Astrocyte of the hippocampus (primary cell): ENCODE results near the gene CLDN10.

Experiments used
- DNase-seq: peaks from one replicate; pipeline ENCODE4 v3.0.0; 2011; ENCODE audit warnings: low read depth, low spot score

Gene CLDN10

DNA sequence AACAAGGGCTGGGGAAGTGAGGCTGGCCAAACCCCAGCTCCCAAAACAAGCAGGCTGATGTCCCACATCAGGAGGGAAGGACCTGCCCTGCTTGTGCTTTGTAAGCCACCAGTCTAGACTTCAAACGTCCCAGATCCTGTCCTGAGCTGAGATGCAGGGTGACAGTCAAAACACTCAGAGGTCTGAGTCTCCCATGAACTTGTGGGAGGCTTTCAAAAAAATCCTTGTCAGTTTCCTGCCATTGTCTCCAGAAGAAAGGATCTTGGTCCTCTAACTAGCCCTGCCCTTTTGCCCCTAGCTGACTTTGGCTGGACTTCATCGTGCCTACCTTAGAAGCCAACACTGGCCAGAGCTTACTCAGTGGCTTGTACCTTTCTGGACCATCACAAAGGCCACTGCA, 48.7 kb downstream of the CLDN10 start:
- no peak for DNase-seq

DNA sequence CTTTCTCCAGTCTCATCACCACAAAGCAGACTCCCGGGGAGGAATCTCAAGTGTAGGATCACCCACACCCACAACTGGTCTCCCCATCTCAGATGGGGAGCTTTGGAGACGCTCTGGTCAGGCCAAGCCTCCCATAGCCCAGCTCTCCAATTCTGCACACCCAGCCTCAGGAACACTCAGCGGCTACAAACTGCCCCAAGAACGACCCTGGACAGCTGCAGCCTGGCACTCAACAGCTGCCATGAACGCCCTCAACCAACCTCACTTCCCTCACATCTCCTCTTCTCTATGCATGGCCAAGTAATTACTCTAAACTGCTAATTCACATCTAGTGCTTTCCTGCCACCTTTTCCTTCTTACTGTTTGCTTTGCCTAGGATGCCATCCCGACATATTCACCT, 49.4 kb downstream of the CLDN10 start:
- DNase-seq: no peak

DNA sequence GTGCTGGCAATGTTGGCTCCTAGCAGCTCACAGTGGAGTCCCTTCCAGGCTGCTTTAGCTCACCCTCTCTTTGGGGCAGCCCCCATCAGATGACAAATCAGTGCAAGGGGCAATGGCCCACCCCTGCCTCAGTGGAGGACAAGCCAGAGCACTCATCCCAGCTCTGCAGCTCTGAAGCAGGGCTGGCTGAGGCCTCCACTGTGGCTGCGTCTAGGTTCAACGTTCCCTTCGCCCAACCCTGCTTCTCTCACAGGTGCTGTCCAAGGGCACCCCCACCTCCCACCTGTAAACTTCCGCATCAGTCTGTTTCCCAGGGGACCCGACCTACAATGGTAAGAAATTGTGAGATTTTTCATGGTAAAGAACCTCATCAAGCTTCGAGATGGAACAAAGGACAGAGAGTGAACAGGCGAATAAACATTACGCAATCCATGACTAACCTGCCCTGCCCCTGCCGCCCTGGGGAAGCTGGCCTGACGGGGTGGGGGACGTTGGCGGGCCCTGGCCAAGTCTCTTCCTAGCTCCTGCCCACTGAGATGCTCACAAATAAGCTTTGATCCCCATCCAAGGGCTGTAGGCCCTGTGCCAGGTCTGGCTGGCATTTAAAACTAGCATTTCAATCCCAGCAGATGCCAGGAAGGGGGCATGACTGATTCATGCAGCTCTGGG, 51.5 kb downstream of the CLDN10 start:
- peak; percentile 86 for DNase-seq

DNA sequence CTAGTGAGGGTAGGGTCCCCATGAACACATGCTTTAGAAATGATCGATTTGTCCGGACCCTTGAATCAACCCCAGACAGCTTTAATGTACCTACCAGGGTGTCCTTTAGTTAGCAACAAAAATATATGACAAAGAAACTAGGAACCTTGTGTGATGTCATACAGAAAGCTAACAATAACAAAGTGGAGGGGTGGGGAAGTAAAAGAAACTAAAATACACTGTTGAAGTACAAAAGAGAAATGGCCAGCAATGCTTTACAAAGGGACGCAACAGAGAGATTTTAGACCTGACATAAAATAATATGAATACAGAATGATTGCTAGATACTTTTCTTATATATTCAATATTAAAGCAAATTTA, 52.0 kb downstream of the CLDN10 start:
- DNase-seq: no peak

DNA sequence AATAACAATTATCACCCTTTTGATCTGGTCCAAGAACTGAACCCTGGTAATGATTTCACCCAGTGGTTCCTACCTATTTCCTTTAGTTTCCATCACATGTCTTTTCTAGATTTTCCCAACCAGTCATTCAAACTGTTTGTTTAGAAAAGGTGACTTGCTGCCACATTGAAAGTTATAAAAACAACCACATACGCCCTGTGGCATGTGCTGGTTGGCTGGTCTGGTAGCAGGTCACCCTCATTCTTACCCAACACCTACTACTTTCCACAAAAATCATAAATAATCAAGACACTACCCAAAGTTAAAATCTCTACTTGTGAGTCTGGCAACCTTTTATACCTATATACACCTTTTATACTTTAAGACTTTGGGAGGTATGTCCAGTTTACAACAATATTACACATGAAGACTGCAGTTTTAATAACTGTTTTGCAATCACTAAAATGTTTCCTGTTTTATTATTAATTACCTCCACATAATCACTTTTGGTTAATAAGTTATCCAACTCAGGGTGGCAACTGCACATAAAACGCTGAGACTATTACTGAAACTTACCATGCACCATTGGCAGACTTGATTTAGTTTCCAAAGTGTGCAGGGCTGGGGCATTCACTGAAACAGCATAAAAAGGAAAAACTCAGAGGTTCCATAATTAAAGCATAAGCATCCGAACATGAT, 53.1 kb downstream of the CLDN10 start:
- no peak for DNase-seq

DNA sequence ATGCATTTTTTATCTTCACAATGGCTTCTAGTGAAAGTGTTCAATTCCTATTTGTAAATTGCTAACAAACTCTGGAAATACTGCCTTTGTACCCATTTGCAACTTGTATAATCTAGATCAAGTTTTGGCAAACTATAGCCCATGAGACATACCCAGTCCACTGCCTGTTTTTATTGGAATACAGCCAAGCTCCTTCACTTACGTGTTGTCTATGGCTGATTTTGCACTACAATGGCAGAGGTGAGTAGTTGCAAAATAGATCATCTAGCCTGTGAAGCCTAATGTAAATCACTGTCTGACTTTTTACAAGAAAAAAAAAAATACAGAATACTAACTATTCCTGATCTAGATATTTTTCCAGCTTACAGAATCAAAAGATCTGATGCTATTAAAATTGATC, 54.8 kb downstream of the CLDN10 start:
- DNase-seq: peak; percentile 42

DNA sequence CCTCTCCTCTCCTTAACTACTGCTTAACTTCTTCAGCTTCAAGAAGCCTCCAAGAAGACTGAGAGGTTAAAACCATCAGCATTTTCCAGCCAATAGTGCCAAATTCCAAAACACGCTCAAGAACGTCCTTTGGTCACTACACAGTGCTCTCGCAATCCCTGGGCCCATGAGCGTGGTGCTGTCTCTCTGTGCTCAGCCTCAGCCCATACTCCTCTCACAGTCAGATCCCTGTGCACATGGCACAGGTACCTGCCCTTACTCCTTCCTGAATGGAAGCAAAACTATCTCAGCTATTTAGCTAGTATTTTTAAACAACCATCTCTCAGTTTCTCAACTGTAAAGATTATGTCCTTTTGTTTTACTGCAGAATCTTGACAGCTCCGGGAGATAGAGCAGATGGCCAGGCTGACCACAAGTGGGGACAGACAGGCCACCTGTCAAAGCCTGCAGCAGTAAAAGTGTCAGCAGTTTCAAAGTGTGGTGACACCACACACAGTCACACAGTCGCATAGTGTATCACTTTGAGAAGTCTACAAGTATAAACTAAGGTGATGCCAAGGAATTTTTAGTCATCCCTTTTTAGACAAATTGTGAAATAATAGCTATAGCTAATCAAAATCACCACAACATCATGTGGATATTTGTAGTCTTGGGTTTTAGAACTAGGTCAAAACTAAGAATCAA, 56.3 kb downstream of the CLDN10 start:
- no peak for DNase-seq

DNA sequence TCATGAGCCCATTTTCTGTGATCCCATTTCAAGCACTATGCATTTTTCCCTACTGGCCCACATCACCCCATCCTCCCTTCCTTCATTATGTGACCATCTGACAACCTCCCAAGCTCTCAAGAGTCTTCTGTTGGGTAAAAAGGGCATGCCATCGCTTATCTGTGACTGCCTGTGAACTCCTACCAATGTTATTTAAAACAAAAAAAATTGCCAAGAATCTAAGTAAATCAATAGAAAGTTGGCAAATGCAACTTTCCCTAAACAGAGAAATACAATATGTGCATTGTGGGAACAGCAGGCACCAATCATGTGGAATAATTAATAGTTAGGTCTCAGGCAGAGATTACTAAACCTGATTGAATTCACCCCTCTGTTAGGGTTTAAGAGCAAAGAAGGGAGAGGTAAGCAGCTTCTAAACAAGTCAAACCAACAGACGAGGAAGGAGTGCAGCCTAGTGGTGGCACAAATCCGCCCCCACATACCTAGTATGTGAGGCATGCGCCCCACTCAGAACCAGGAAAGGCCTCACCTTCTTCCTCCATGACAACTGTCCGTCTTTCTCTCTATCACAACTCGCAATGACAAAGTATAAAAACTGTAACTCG, 62.2 kb downstream of the CLDN10 start:
- DNase-seq: peak; percentile 24

DNA sequence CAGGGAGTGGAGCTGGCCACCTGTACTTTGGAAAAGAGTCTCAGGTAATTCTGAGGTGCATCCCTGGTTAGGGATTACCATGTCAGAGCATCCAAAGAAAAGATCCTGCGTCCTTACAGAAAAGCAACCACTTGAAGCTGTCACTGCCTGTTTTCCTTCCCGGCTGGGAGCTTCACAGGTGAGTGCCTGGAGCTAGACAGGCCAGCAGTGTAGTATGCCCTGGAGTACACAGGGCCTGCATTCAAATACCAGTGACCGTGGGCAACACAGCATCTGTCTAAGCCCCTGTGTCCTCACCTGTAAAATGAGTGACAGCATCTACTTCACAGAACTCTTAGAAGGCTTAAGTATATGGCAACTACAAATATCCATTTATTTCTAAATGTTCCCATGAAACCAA, 63.0 kb downstream of the CLDN10 start:
- no peak for DNase-seq

DNA sequence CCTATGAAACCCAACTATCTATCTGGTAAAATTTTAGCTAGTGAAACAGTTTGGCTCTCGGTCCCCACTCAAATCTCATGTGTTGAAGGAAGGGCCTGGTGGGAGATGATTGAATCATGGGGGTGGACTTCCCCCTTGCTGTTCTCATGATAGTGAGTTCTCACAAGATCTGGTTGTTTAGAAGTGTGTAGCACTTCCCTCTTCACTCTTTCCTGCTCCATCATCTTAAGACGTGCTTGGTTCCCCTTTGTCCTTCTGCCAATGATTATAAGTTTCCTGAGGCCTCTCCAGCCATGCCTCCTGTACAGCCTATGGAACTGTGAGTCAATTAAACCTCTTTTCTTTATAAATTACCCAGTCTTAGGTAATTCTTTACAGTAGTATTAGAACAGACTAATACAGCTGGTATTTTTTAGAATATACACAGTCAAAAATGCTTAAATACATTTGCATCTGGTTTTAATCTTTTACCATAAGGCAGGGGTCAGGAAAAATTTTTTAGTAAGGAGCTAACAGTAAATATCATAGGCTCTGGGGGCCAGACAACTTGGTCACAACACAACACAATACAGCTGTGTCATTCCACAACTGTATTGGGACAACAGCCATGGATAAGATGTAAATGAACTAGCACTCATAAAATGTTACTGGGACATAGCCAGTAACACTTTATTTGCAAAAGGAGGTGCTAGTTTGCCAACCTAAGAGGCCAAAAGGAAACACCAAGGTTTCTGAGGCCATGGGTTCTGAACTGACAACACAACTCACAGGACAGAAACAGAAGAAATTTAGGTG, 67.7 kb downstream of the CLDN10 start:
- DNase-seq: no peak

DNA sequence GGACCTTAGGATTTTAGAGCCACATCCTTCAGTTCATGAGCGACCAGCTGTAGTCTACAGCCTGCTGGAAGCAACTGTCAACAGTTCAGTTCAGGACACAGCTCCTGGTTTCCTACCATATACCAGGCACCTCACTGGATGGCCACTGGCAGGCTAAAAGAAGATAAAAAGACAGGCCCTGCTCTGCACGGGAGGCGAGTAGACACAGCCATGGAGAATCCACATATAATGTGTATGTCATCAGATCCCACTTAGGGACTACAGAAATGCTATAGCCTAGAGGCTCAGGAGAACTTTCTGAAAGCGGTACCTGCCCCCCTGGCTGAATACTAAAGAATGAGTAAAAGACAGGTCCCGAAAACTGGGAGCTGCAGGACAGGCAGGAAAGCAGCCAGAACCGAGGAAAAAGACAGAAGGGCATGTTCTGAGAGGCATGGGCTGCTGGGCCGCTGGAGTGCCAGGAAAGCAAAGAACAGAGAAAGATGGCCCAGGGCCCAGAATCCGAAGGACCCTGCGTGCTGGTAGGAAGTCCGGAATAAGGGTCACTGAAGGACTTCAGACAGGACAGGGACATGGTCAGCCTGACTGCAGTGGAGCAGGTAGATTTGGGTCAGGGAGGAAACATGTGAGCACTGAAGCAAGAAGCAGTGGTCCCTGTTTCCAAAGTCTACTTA, 68.4 kb downstream of the CLDN10 start:
- no peak for DNase-seq

DNA sequence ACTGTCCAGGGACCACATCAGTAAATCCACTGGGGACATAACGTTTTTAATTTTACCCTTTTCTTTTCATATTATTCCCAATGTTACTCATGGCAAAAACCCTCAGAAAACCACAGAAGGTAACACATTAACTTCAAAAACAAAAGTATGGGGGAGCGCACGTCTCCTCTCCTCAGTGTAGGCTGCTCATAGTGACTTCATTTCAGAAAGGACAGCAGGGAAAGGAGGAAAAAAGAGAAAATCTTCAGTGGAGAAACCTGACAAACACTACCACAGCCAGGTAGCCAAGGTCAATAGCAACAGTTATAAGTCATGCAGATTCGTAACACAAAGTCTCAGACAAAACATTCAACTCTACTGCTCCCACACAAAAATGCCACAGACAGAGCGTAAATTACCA, 70.6 kb downstream of the CLDN10 start:
- DNase-seq: no peak

DNA sequence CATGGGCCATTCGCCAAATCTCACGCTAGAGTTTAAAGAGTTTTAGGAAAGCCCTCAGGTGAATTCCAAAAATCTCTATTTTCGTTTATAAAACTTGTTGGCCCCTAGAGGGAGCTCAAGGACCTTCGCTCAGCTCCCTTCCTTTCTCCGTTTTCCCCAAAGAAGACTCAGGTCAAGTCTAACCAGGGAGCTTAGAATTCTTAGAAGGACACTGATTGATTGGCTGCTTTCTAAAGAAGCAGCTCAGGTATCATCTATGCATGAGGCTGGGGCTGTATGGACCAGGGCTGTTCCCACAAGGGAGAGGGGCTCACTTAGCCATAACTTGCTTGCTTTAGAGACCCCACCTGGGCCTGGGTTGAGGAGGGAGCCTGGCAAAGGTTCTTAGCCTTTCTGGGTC, 71.5 kb downstream of the CLDN10 start:
- peak; percentile 77 for DNase-seq

DNA sequence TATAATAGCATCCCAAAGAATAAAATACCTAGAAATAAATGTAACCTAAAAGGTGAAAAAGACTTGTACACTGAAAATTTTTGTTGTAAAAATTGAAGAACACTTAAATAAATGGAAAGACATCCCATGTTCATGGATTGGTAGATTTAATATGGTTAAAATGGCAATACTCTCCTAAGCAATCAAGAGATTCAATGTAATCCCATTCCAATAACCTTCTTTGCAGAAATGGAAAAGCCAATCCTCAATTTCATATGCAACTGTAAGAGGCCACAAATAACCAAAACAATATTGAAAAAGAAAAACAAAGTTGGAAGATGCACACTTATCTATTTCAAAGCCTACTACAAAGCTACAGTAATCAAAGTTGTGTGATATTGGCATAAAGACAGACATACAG, 74.2 kb downstream of the CLDN10 start:
- DNase-seq: no peak

DNA sequence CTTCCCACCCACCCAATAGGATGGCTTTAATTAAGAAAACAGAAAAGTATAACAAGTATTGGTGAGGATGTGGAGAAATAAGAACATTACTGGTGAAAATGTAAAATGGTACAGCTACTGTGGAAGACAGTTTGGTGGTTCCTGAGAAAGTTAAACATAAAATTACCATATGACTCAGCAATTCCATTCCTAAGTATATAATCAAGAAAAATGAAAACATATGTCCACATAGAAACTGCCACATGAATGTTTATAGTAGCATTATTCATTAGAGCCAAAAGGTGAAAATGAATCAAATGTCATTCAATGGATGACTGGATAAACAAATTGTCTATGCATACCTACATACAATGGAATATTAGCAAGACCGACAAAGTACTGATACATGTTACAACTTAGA, 75.1 kb downstream of the CLDN10 start:
- no peak for DNase-seq

DNA sequence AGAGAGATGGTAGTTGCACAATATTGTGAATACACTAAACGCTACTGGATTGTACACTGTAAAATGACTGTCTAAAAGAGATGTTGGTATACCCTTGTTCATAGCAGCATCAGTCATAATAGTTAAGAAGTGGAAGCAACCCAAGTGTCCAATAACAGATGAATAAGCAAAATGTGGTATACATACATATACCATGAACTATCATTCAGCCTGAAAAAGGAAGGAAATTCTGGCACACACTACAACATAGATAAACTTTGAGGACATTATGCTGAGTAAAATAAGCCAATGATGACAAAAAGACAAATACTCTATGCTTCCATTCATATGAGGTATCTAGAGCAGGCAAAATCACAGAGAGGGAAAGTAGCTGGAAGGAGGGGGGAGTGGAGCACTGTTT, 76.0 kb downstream of the CLDN10 start:
- no peak for DNase-seq

DNA sequence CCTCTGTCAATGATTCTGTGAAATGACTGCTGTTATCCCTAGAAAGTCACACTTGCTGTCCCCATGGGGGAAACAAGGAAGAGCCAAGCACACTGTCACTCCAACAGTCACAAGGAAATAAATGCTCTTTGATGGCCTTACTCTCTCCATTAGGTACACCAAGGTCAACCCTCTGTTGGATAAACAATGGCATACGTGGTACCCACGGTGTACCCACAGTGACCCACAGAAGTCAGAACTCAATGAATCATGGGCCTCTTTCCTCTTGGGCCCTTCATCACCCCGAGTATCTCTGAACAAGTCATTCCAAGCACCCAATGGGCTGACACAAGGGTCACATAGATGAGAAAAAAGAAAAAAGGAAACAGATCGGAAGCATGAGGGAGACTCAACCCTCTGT, 76.6 kb downstream of the CLDN10 start:
- DNase-seq: no peak
